GM12873 (cell line): Measurements from ENCODE around the gene DUSP22.

Source experiments
- TF ChIP-seq, protein P1 (sequence below): IDR thresholded peaks from 2 replicates; pipeline ENCODE4 v1.5.1; 2012; ENCODE audit warnings: low read depth, mild to moderate bottlenecking, moderate library complexity, low read length, control low read depth; ENCODE audit not compliant: insufficient read depth; ENCODE audit errors: missing control alignments

Gene DUSP22

DNA sequence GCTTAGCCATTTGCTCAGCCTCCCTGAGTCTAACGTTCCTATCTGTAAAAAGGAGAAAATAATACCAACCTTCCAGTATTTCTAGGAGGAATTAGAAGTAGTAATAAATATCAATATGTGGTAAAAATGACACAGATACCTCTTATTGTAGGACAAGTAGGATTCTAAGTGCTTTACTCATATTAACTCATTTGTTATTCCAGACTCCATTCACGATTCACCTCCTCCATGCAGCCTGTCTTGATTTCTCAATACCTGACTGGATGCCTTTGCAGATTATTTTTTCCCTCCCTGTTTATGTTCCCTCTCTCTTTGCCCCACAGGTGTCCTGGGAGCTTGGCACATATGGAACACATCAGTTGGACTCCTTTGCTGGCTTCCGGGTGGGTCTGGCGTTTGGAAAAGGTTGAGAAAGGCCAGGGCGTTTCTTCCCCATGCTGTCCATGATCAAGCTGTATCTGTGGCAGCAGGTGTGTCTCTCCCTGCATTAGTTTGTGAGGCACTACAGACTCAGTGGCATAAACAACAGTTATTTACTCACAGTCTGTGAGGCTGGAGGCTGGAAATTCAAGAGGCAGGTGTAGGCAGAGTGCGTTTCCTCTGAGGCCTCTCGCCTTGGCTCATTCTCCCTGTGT lies 10.7 kb upstream of the DUSP22 start:
- TF ChIP-seq, protein P1, sequence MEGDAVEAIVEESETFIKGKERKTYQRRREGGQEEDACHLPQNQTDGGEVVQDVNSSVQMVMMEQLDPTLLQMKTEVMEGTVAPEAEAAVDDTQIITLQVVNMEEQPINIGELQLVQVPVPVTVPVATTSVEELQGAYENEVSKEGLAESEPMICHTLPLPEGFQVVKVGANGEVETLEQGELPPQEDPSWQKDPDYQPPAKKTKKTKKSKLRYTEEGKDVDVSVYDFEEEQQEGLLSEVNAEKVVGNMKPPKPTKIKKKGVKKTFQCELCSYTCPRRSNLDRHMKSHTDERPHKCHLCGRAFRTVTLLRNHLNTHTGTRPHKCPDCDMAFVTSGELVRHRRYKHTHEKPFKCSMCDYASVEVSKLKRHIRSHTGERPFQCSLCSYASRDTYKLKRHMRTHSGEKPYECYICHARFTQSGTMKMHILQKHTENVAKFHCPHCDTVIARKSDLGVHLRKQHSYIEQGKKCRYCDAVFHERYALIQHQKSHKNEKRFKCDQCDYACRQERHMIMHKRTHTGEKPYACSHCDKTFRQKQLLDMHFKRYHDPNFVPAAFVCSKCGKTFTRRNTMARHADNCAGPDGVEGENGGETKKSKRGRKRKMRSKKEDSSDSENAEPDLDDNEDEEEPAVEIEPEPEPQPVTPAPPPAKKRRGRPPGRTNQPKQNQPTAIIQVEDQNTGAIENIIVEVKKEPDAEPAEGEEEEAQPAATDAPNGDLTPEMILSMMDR, result no peak

DNA sequence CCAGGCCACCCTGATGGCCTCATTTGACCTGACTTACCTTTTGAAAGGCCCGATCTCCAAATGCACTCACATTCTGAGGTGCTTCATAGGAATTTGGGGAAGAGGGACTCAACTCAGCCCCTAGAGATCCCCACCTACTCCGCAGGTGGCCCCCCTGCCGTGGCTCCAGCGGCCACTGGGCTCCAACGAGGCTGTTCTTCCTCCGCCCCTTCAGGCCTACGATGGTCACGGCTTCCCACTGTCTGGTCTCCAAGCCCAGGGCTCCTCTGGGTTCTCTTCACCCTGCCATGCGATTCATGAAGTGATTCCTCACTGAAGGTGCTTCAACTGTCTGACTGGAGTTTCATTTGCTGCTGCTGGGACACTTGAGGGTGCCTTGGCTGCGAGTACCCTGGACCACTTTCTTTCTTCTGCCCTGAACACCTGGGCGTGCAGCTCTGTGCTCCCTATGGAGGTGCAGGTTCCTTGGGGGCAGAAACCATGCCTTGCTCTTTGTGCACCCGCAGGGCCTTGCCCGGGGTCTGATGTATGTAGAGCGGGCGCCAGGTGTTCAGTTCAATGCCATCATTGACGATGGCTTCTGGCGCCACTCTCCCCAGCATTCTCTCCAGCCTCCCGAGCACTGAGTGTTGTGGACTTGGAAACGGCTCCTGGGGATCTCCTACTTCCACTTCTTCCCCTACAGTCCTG lies 10.0 kb upstream of the DUSP22 start:
- TF ChIP-seq, protein P1, result no peak

DNA sequence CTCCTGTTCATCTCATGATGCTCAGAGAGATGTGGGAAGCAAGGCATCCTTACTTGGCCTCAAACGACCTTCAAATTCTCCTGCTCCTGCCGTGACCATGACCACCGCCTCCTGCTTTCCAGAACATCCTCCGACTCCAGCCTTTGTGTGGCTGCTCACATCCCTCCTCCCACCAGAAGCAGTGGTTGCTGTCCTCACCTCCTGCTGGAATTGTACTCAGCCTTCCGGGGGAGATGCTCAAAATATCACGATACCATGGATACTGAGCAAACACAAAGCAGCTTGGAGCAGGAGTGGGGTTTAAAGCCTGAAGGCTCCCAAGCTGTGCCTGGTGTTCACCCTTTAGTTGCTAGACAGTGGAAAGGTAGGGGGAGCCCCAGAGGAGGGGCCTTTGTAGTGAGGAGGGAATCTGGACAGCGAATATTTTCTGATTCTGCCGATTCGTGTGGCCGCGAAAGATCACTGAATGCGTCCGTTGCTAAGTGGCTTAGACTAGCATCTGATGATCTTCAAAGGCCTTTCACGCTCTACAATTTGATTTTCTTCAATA lies 9.3 kb upstream of the DUSP22 start:
- TF ChIP-seq, protein P1, result no peak

DNA sequence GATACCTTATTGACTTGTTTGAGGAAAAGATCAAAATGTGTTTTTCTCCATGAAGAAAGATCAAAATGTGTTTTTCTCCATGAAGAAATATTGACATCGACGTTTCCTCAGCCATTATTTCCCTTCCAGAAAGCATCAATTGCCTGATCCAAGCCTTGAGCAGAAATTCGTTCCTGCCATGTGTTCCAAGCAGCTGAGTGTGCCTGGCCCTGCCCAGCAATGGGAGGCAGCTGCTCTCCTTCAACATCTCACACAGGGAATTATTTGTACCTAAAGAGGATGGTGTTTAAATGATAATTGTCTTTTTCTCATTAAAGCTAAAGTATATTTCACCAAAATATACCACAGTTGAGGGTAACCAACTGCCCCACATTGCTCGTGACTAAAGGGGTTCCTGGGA lies 7.8 kb upstream of the DUSP22 start:
- TF ChIP-seq, protein P1, result no peak

DNA sequence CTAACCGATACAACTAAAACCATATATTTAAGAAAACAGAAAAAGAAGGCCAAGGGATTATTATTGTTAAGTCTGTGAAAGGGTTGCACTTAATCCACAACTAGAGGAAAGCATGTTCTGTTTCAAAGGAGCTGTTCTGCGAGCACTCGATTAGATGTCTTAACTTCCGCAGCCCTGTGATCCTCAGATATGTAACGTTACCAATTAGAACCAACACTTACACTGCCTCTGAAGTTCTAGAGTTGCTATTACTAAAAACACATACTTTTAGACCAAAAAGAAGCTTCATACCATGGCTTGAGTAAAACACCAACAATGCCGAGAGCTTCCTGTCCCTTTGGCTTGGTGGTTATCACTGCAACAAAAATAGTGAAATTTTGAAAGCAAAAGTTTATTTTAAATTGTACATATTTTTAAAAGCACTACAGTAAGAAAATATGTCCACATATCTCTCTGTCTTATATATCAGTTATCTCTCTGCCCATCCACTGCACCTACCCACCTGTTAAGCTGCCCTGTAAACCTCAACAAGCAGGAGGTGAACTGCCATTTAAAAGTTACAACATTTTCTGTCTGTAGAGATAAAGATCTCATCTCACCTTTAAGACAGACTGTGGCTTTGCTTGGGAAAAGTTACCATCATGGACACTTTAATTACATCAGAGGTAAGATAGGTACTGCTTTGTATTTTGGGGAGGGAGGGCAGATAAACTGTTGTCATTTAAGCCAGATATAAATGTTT lies 7.1 kb upstream of the DUSP22 start:
- TF ChIP-seq, protein P1, result no peak

DNA sequence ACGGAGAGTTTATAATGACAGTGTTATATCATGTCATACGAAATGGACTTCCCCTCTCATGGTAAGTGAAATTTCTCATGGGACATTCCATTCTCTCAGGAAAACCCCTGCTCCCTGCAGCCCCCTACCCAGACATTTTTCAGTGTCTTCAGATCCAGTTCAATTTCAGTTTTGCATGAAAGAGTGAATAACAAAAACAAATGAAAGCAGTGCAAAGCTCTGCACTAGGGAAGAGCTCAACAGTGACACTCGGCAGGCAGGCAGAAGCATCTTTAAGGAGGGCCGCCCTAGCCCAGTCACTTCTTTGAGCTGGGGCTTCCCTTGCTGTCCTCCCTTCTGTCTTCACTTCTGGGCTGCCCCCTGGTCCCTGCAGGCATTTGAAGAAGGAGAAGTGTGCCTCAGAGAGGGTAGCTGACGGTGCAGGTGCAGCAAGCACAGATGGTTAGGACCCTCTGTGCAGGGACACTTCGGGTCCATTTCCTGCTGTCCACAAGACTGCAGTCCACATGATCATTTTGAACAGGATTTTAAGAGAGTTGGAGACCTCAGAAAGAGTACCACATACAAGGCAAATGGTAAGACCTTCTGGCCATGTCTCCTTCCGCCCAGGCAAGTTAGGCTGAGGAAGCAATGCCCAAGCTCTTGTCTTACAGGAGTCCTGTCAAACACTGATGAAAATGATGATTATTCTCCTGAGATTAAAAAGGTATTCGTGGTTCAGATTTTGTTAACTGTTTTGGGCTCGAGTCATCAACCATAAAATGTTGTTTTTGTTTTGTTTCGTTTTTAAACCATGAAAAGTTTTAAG lies 5.4 kb upstream of the DUSP22 start:
- TF ChIP-seq, protein P1, result no peak
